ENCODE results near the gene CCDC47. TPM values are rescaled to one million over a fixed set of nuclear protein-coding genes. Genes with fewer than 3 reads are reported as not detected.
A peak's percentile ranks its signal among the peaks of the same experiment; 100 is the strongest.

The CCDC47 gene
- total RNA-seq, 2 experiments from 2014 or later: 31.0 to 31.3 TPM

DNA sequence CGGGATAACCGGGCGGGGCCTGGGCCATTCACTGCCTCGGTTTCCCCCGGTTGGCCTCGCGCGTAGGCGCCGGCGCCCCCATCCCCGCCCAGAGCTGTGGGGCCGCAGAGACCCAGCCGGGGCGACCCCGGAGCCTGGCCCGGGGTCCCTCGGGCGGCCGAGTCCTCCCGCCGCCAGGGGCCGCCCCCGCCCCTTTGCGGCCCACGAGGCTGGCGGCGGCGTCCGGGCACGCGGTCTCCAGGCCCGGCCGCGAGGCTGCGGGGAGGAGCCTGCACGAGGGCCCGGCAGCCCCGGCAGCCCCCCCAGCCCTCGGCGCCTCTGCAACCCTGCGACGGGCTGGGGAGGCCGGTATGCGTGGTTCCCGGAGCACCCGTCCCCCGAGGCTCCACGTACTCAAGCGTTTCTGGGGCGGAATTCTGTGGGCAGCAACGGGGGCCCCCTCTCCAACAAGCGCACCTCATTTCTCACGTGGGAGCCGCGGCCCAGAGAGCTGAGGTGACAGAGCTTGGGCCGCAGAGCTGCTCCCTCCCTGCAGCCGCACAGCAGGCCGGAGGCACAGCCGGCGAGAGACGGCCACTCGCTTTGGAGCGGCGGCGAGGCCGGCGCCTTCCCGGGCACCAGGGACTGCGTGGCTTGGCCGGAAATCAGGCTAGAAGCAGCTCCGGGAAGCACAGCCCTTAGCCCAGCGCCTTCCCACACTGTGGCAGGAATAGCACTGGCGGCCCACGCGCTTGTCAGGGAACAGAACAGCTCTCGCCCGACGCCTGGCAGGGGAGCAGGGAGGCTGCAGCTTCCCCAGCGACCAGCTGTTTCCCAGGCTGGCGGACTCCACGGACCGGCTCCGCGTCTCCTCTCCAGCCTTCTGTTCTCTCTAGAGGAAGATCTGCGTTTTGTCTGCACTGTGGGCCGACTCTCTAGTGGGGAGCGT, 72.6 kb downstream of the CCDC47 start:
- H3K36me3 ChIP-seq (ENCODE audit: insufficient read depth, low read length): peaks cover 45% of the 10 kb centered on the region
- TF ChIP-seq, protein P1, sequence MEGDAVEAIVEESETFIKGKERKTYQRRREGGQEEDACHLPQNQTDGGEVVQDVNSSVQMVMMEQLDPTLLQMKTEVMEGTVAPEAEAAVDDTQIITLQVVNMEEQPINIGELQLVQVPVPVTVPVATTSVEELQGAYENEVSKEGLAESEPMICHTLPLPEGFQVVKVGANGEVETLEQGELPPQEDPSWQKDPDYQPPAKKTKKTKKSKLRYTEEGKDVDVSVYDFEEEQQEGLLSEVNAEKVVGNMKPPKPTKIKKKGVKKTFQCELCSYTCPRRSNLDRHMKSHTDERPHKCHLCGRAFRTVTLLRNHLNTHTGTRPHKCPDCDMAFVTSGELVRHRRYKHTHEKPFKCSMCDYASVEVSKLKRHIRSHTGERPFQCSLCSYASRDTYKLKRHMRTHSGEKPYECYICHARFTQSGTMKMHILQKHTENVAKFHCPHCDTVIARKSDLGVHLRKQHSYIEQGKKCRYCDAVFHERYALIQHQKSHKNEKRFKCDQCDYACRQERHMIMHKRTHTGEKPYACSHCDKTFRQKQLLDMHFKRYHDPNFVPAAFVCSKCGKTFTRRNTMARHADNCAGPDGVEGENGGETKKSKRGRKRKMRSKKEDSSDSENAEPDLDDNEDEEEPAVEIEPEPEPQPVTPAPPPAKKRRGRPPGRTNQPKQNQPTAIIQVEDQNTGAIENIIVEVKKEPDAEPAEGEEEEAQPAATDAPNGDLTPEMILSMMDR (IDR thresholded peaks at IDR 0.05): no peak
- H3K9me3 Mint-ChIP-seq: no peaks in the 10 kb centered on the region
- H3K27ac ChIP-seq (ENCODE audit: low read depth in 1 of 2, low read length in 2 of 2): peak overlapping the region; percentile 83 to 89
- ChIA-PET POLR2A (interaction anchor here (0.7 to 18.5 kb wide), 25 partner anchors 3 to 805 kb away, joined by 3 to 844 read pairs (median 5); partner anchors contain the start of genes CCDC47, CEP95, CYB561 and DDX42), CTCF (interaction anchor here (0.9 to 10.9 kb wide), 2 partner anchors 11 to 79 kb away, joined by 5 to 169 read pairs; partner anchors contain the start of gene MAP3K3)
- peak overlapping the region; percentile 90 for H3K4me3 ChIP-seq (ENCODE audit: low read length)
- ATAC-seq (ENCODE audit: poor library complexity) (peak; percentile 8), DNase-seq (peak in 12 of 14 experiments; percentile 37 to 84 (median 57))
- intact Hi-C loops (cut with DNase I, micrococcal nuclease): loop anchor here (2.0 to 5.0 kb wide), 2 partner anchors 72 to 807 kb away; partner anchors contain the start of genes CCDC47 (in 1 of the 2), CEP95 (in 1 of the 2) and DDX5 (in 1 of the 2)
- H3K36me3 Mint-ChIP-seq (ENCODE audit: low read depth): peaks cover 75% of the 10 kb centered on the region
- H3K4me1 Mint-ChIP-seq (ENCODE audit: low read depth): peaks cover 73% of the 10 kb centered on the region
- no peaks in the 10 kb centered on the region for H3K9me3 ChIP-seq (ENCODE audit: control insufficient read depth in 1 of 2, insufficient read depth in 1 of 2, low read length in 2 of 2)
- peak overlapping the region; percentile 97 for H3K4me3 Mint-ChIP-seq
- no peaks in the 10 kb centered on the region for H3K27me3 ChIP-seq (ENCODE audit: control insufficient read depth in 1 of 2, insufficient read depth in 2 of 2, low read length in 2 of 2)
- H3K4me1 ChIP-seq (ENCODE audit: insufficient read depth, low read length): peaks cover 80% of the 10 kb centered on the region
- H3K27me3 Mint-ChIP-seq: peaks cover 5% of the 10 kb centered on the region
- H3K27ac Mint-ChIP-seq: peak overlapping the region; percentile 100

DNA sequence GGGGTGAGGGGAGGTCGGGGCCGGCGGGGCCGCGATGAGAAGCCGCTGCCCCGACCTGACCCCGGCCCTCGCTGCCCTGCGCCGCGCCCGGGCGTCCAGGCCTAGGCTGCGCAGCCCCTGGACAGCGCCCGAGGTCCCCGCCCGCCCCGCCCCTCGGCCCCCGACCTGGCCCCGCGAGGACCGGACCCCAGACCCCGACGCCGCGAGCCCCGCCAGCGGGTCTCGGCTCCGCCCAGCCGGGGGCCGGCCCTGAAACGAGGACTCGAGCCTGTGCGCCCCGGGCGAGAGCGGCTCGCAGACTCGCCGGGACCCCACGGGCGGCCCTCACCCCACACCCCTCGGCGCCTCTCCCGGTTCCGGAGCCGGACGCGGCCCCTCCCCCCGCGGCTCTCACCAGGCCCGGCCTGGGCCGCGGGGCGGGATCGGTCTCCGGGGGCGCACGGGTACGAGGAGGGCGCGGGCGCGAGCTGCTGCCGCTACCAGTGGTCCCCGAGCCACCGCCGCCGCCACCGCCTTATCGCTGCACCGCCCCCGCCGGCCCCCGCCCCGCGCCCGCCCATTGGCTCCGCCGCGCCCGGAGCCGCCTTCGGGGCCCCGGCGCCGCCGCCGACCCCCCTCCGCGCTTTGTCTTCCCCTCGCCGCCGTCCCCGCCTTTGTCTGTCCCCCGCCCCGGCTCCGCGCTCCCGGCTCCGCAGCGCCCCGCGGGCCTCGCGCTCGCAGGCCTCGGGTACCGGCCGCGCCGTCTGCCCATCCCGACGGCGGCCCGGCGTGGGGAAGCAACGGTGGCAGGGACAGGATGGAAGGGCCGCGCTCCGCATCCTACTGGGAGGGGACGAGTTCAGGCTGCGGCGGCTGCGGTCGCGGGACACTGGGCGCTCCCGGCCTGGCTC, 73.5 kb downstream of the CCDC47 start, which contains the start of gene LIMD2:
TSS of gene LIMD2 (minus strand) at position 488 of the 890 bp plus-strand sequence. CDS start 827 bp downstream, outside the sequence.
- Histone ChIP-seq H3K27me3 (ENCODE audit: control insufficient read depth in 1 of 2, insufficient read depth in 2 of 2, low read length in 2 of 2) (no peaks in the 10 kb centered on the region), H3K36me3 (ENCODE audit: insufficient read depth, low read length) (peaks cover 47% of the 10 kb centered on the region), H3K27ac (ENCODE audit: low read depth in 1 of 2, low read length in 2 of 2) (peak within 1 kb of the TSS; percentile 83 to 91), H3K4me3 (ENCODE audit: low read length) (peak within 1 kb of the TSS; percentile 98), H3K4me1 (ENCODE audit: insufficient read depth, low read length) (peaks cover 80% of the 10 kb centered on the region), H3K9me3 (ENCODE audit: control insufficient read depth in 1 of 2, insufficient read depth in 1 of 2, low read length in 2 of 2) (no peaks in the 10 kb centered on the region)
- H3K4me3 Mint-ChIP-seq: peak within 1 kb of the TSS; percentile 100
- ChIA-PET POLR2A (interaction anchor here (1.0 to 13.2 kb wide), 17 partner anchors 10 to 806 kb away, joined by 3 to 844 read pairs (median 11); partner anchors contain the start of genes CCDC47, CEP95, CYB561 and DDX42), CTCF (interaction anchor here (10.9 kb wide), 1 partner anchor 12 kb away, joined by 169 read pairs; no protein-coding TSS in a partner anchor)
- intact Hi-C loops (cut with DNase I, micrococcal nuclease): loop anchor here (2.0 to 5.0 kb wide), 6 partner anchors 43 to 807 kb away; partner anchors contain the start of genes FTSJ3 (in 2 of the 2), PSMC5 (in 2 of the 2), CCDC47 (in 1 of the 2) and CEP95 (in 1 of the 2)
- peaks cover 73% of the 10 kb centered on the region for H3K4me1 Mint-ChIP-seq (ENCODE audit: low read depth)
- DNase-seq (peak; percentile 75 to 93 (median 90)), ATAC-seq (ENCODE audit: poor library complexity) (peak; percentile 22)
- TF ChIP-seq, protein P1 (IDR thresholded peaks at IDR 0.05): no peak
- H3K36me3 Mint-ChIP-seq (ENCODE audit: low read depth): peaks cover 76% of the 10 kb centered on the region
- H3K9me3 Mint-ChIP-seq: no peaks in the 10 kb centered on the region
- H3K27me3 Mint-ChIP-seq: peaks cover 5% of the 10 kb centered on the region
- H3K27ac Mint-ChIP-seq: peak within 1 kb of the TSS; percentile 100

All from CD4-positive, alpha-beta T cell (primary cell).